DMS79 (cell line): ENCODE data around the gene KIRREL3.

ENCODE experiments used
- DNase-seq: peaks from one replicate; lab custom pipeline; 2025; lab: John Stamatoyannopoulos, UW

The KIRREL3 gene

DNA sequence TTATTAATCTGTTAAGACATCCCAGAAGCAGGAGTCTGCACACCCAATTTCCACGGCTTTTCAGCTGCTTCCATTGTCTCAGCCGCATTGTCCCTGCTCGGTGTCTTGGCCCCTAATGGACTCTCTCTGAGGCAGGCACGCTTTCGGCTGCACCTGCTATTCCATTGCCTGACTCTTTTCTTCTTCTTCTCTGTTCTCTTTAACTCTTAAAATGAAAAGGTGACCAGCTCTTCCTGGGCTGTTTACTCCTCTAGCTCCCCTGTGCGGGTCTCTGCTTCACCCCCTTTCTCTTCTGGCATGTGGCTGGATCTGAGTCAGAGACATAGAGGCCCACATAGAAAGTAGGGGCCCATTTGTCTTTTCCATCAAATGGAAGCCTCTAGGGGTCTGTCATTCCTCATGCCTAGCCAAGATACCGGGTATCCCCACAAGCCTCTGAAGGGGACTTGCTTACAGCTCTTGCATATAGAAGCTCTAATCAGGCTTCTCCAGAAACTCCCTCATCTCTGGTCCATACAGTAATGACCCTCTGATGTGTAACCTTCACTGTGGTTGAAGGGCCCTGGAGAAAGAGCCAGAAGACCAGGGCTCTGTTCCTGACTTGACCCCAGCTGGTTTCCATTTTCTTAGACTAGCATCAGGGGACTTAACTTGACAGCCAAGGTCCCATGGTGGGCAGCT lies 401.2 kb downstream of the KIRREL3 start:
- DNase-seq, result no peak

DNA sequence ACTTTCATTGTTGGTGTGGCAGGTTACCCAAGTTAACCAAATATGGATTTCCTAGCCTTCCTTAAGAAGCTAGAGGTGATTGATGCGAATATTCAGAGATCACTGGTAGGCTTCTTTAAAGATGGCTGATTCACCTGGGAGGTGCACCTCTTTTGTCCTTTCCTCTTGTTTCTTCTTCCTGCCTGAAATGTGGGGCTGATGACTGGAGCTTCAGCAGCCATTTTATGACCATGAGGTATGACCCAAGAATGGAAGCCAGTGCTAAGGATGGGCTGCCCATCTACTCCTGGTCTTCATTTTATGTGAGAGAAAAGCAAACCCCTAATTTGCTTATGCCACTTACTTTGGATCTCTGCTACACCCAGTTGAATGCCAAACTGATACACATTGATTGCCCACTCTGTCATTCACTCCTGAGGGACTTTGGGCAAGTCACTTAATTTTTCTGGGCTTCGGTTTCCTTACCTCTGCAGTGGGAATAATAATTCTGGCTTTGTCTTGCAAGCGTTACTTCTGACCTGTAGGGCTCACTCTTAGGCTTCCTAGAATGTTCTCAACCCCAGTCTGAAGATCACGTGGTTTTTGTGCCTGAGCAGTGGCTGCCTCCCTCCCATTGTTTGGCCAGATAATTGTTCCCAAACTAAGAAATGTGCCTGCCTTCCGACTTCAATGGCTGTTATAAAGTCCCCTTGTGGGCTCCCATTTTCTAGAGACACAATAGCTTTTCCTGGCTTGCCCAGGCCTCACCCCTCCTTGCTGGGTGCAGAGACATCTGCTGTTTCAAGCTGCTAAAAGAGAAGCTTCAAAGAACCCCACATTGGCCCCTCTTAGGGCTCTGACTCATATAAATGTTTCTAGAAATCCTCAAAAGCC lies 402.0 kb downstream of the KIRREL3 start:
- no peak for DNase-seq

DNA sequence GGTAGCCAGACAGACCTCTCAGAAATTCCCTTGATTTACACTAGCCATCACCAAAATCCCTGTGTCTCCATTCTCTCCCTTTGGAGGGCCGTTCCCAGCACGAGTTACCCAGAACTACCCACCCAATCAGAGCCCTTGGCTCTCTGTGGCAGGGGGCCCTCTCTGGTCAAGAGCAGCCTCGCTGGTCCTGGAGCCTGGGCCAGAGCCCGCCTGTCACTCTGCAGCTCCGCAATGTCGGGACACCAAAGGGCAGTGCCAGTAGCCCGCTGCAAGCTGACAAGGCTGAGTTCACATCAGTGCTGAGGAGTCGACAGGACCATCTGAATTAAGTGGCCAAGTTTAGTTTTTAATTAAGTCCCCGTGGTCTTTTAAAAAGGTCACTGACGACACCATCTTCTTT lies 403.5 kb downstream of the KIRREL3 start:
- no peak for DNase-seq

GRCh38 chr11:126596474-126596873 lies 404.1 kb downstream of the KIRREL3 start:
- no peak for DNase-seq

- DNase-seq, result no peak
These were observed 405.0 kb downstream of the KIRREL3 start for GRCh38 chr11:126595560-126595959.

DNA sequence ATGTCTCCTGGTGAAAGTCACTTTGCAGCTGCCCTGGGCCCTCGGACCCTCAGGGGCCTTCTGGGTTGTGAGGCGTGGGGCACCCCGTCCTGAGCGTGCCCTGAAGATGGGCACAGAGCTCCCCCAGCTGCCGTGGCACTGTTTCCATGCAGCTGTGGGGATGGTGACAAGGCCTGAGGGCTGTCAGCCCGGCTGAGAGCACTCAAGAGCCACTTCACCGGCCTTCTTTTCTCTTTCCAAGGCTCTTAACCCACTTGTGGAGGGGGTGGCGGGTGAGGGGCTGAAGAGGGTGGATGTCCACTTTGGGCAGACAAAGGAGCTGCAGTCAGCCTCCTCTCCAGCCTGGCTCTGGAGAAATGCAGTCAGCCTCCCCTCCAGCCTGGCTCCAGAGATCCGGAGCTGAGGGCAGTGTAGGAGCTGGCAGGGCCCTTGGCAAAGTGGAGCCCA lies 405.6 kb downstream of the KIRREL3 start:
- peak; percentile 97 for DNase-seq

DNA sequence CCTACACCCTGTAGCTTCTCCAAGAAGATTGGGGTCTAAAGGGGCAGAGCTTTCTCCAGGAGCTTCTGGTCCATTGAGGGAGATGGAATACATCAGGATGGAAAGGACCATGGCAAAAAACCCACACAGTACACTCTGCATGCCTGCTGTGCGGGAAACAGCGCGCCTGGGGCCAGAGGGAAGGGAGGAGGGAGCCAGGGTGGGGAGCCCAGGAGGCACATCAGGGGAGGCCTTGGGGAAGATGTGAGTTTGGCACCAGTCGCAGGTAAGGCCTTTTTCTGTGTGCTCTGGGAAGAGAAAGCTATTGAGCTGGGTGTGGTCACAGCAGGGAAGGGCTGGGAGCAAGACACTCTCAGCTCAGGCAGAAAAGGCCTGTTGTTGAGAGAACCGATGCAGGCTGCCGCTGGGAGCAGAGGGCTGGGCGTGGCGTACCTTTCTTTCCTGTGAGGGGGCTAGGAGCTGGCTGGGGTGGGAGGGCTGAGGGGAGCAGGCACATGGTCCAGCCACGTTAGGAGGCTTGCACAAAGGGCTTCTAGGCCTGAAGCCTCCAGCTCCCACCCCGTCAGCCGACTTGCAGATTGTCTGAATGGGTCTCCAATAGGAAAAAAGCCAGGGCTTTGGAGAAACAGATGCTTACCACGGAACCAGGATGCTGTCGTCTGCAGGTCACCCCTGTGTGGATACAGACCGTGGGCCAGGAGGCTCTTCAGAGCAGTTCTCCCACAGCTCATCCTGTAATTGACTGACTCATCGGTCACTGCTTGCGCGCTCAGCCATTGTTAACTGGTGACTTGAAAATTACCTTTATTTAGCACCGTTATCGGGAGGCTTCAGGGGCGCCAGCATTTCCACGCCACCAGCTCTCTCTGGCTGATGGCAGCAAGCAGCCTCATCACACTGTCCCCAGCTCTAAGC lies 407.8 kb downstream of the KIRREL3 start:
- DNase-seq, result peak; percentile 83

DNA sequence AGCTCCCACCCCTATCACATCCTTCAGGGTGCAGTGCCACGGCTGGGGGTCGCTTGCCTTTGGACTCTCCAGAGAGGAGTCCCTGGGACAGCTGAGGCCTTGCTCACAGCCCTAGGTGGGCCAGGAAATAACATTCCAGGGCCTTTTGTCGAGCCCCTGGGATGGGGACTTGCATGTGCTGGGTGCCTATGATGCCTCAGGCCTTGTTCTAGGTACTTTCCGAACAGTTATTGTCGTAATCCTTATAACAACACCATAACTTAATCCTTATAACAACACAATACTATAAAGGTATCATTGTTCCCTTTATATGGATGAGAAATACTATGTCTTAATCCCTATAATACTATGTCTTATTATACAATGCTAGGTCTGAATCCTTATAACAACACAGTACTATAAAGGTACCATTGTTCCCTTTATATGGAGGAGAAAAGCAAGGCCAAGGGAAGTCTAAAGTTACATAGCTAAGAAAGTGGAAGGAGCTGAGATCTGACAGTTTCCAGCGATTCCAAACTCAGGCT lies 408.5 kb downstream of the KIRREL3 start:
- DNase-seq, result no peak

GRCh38 chr11:126589492-126589803 lies 411.1 kb downstream of the KIRREL3 start:
- DNase-seq, result peak; percentile 68

DNA sequence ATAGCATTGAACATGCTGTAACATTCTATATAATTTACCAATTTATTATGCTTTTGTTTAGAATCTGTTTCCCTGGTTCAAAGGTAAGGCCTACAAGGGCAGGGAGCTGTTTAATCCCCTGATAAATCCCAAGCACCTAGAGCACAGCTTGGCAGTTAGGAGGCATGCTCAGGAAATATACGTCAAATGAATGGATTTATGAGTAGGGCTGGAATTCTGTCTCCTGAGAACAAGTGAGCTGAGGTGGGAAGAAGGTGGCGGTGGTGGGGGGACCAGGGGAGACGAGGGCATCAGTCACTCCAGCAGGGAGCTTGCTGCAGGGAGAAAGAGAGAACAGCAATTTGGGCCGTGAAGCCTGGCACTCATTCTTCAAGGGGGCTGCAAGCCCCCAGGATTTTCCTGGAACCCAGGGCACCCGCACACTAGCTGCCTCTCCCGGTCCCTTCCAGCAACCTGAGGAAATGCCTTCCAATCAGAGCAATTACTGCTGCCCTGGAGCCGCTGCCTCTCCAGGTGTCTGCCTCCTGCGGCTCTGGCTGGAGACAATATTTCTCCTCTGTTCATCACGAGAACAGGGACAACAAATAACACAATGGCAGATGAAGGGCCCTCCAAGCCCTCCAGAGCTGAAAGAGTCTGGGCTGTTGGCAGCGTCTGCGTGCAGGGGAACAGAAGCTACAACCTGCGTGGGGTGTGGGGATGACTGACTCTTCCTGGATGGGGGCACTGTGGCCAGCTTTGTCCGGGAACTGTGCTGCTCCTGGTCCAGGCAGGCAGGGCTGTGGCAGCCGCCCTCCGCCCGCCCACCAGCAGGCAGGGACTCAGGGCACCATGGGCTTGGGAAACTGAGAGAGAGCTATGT lies 411.7 kb downstream of the KIRREL3 start:
- peak; percentile 98 for DNase-seq

DNA sequence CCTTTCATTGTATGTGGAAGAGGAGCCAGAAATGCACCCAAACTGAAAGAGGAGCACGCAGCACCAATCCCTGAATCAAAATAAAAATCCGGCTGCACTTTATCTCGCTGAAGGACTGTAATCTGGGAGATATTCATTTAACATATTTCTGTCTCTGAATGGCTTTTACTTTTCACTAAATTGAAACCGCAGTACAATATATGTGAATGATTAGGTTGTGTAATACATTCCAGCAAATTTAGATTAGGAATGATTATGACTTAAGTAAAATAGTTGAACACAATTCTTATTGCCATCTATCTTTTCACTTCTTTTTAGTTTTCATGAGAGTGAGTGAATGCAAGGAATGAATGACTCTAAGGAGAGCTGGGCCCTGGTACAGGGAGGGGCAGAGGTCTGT lies 413.0 kb downstream of the KIRREL3 start:
- no peak for DNase-seq

DNA sequence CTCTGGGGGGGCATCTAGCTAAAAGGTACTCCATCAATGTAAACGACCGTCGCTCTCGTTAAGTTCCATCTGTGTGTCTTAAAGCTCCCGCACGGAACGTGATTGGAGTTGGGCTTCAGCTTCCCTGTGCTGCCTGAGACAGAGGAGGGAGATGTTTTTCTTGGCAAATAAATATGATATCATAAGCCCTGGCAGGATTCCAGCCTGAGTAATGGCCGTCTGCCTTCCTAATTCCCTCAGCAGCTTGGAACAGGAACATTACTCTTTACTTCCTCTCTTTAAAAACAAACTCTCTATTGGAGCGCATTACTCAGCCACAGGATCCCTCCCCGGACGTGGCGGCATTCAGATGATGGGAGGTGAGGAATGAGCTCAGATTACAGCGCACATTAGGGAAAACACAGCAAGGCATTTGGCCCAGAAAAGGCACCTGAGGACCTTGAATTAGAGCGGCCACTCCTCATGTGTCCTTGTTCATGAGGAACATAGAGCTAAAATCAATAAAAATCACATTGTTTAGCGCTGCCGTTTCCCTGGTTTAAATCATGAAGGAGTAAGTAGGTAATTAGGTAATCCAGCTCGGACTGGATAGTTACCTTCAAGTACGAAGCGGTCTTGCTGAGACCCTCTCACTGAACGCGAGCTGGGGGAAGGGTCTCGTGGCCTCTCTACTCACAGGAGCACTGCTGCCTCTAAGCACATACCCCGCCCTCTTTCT lies 414.6 kb downstream of the KIRREL3 start:
- peak; percentile 97 for DNase-seq

DNA sequence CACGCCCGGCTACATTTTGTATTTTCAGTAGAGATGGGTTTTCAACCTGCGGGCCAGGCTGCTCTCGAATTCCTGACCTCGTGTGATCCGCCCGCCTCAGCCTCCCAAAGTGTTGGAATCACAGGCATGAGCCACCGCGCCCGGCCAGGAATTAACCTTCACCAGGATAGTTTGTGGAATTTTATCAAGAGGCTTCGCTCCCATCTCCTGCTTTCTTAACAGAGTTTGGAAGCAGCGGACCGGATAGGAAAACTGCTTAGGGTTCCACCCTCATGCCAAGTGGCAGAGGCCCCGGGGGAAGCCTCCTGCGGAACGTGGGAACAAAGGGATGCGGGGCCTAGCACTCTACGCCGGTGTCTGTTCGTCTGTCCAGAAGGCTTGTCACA lies 415.2 kb downstream of the KIRREL3 start:
- no peak for DNase-seq

GRCh38 chr11:126583594-126584427 lies 416.8 kb downstream of the KIRREL3 start:
- DNase-seq, result no peak

GRCh38 chr11:126583101-126583500 lies 417.5 kb downstream of the KIRREL3 start:
- no peak for DNase-seq

GRCh38 chr11:126581871-126582648 lies 418.5 kb downstream of the KIRREL3 start:
- DNase-seq, result no peak

DNA sequence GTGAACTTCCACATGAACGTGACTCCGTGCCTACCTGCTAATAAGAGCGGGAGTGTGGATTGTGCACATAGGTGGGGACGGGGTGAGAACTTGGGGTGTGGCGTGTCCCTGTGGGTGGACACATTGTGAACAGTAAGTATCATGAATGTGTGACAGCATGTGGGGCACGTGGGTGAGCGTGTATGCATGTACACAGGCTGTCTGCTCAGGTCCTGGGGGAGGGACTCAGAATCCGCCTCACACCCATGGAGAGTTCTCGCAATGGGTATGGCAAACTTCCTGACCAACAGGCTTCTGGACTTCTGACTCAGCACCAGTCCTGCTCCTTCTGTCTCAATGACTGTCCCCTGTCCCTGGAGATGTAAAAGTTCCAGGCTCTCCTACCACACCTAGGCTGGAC lies 422.1 kb downstream of the KIRREL3 start:
- DNase-seq, result no peak

DNA sequence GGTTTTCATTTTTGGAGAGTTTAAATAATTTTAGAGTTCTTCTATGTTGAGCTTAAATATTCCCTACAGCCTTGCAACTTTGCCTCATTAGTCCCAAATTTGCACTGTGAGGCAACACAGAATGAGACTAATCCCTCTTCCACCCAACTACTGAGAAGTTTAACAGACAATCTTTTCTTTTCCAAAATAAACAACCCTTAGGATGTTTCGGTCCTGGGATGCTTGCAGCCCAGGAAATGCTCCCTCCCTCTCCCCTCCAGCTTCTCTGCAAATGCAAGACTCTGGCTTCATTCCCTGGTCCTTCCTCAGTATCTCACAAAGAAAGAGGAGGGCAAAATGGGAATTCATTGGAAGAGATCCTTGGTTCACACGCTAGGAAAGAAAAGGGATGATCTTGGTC lies 422.5 kb downstream of the KIRREL3 start:
- DNase-seq, result no peak

GRCh38 chr11:126575849-126576248 lies 424.7 kb downstream of the KIRREL3 start:
- DNase-seq, result no peak
